RWPE2 (cell line): ENCODE data around the gene ZNF385A.

Source experiments
- ATAC-seq: fragments of 200-7000 bp; cut with Tn5 transposase; 3 replicates; pipeline ENCODE4 v1.9.1; 2021; ENCODE audit warnings: low read depth
- DNase-seq: peaks from one replicate; pipeline ENCODE4 v3.0.0-alpha.2; 2020; ENCODE audit warnings: low spot score
- H3K27ac ChIP-seq: fragments of 450-650 bp; 2 replicates; pipeline ENCODE4 v1.5.1; 2017; ENCODE audit warnings: mild to moderate bottlenecking; ENCODE audit not compliant: poor library complexity, severe bottlenecking
- H3K27me3 ChIP-seq: fragments of 250-450 bp; sonication (Bioruptor Pico); 2 replicates; pipeline ENCODE4 v1.5.1; 2021; ENCODE audit warnings: mild to moderate bottlenecking, moderate library complexity; ENCODE audit not compliant: insufficient read depth, poor library complexity, severe bottlenecking
- H3K36me3 ChIP-seq: fragments of 250-450 bp; sonication (Bioruptor Pico); 2 replicates; pipeline ENCODE4 v1.5.1; 2020; ENCODE audit warnings: low read depth, mild to moderate bottlenecking, moderate library complexity
- H3K4me1 ChIP-seq: fragments of 250-450 bp; sonication (Bioruptor Pico); 2 replicates; pipeline ENCODE4 v1.5.1; 2021; ENCODE audit warnings: mild to moderate bottlenecking, moderate library complexity; ENCODE audit not compliant: insufficient read depth, poor library complexity, severe bottlenecking
- H3K4me3 ChIP-seq: fragments of 250-450 bp; sonication (Bioruptor Pico); 2 replicates; pipeline ENCODE4 v1.5.1; 2021; ENCODE audit warnings: mild to moderate bottlenecking, moderate library complexity; ENCODE audit not compliant: severe bottlenecking
- H3K9me3 ChIP-seq: fragments of 250-450 bp; sonication (Bioruptor Pico); 2 replicates; pipeline ENCODE4 v1.5.1; 2021; ENCODE audit warnings: mild to moderate bottlenecking, moderate library complexity; ENCODE audit not compliant: severe bottlenecking
- CTCF ChIP-seq: fragments of 450-650 bp; IDR thresholded peaks from one replicate; pipeline ENCODE4 v1.5.1; 2017; ENCODE audit warnings: mild to moderate bottlenecking, moderate library complexity; ENCODE audit not compliant: poor library complexity, severe bottlenecking

The ZNF385A gene

GRCh38 chr12:54377007-54377406 is 7.5 kb downstream of the ZNF385A start:
- H3K4me3 ChIP-seq: no peak overlapping the region
- H3K27me3 ChIP-seq: no peaks in the 10 kb centered on the region
- no peak overlapping the region for H3K27ac ChIP-seq
- DNase-seq: no peak
- H3K4me1 ChIP-seq: peaks cover 30% of the 10 kb centered on the region
- ATAC-seq: no peak
- no peak for TF ChIP-seq CTCF
- no peaks in the 10 kb centered on the region for H3K9me3 ChIP-seq
- H3K36me3 ChIP-seq: peaks cover 73% of the 10 kb centered on the region

- Histone ChIP-seq H3K27ac (no peak overlapping the region), H3K9me3 (no peaks in the 10 kb centered on the region), H3K4me3 (no peak overlapping the region), H3K36me3 (peaks cover 73% of the 10 kb centered on the region), H3K4me1 (peaks cover 34% of the 10 kb centered on the region), H3K27me3 (no peaks in the 10 kb centered on the region)
- DNase-seq (no peak), ATAC-seq (no peak)
- no peak for TF ChIP-seq CTCF
These were observed 7.9 kb downstream of the ZNF385A start for GRCh38 chr12:54376596-54376995.

GRCh38 chr12:54375259-54375579 is 9.3 kb downstream of the ZNF385A start:
- Histone ChIP-seq H3K27me3 (no peaks in the 10 kb centered on the region), H3K4me1 (peaks cover 35% of the 10 kb centered on the region), H3K9me3 (no peaks in the 10 kb centered on the region), H3K27ac (peak overlapping the region; percentile 54), H3K4me3 (no peak overlapping the region), H3K36me3 (peaks cover 69% of the 10 kb centered on the region)
- TF ChIP-seq CTCF: no peak
- ATAC-seq (no peak), DNase-seq (no peak)

- no peaks in the 10 kb centered on the region for H3K27me3 ChIP-seq
- DNase-seq (no peak), ATAC-seq (no peak)
- peaks cover 64% of the 10 kb centered on the region for H3K36me3 ChIP-seq
- TF ChIP-seq CTCF: no peak
- H3K4me1 ChIP-seq: peaks cover 35% of the 10 kb centered on the region
- H3K9me3 ChIP-seq: no peaks in the 10 kb centered on the region
- H3K4me3 ChIP-seq: no peak overlapping the region
- peak overlapping the region; percentile 54 for H3K27ac ChIP-seq
These were observed 9.8 kb downstream of the ZNF385A start for GRCh38 chr12:54374562-54375258.
